Activated CD4-positive, alpha-beta T cell treated with anti-CD3 and anti-CD28 coated beads for 4 hours (primary cell): ENCODE results near the gene SEMA5A.

Source experiments
- DNase-seq, 2 donors: peaks; one replicate each; pipeline ENCODE4 v3.0.0-alpha.2; 2020

Gene SEMA5A

DNA sequence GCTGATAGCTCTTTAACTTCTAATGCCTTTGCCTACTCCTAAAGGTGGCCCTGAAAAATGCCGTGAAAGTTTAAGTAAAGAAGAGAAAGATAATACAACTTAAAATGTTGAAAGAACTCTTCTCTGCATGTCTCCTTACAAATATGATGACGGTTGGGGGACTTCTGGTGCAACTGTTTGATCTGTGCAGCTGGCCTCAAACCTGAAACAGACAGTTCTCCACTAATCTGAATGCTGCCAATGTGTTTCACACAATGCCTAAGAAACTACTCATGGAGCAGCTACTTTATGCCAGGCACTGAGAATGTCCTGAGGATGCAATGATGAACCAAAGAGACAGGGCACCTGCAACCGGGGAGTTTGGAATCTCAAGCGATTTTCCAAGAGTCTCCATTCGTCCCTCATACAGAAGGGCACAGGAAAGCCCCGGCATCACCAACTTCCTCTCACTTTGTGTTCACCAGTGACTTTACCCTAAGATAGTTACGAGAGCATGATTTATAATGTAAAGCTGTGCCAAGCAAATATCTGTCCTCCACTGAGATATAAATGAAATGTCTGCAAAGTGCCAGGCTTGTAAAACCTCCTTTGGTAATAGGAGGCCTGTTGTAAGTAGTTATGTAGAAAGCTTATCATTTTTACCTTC is 455.4 kb downstream of the SEMA5A start:
- no peak for DNase-seq

DNA sequence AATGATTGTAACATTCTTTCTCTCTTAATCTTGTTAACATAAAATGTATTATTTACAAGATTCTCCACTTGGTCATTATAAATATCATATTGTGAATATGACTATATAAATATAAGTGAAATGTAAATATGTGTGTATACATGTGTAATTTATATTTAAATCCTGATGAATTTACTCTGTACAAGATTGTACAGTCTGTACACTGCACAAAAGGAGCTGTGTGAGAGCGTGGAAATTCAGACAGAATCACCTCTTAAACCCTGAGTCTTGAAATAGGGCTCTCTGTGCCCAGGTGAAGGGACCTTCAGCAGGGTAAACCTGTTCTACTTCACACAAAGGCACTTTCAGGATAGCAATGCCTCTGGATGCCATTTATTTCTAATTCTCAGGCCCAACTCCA is 456.0 kb downstream of the SEMA5A start:
- no peak for DNase-seq

DNA sequence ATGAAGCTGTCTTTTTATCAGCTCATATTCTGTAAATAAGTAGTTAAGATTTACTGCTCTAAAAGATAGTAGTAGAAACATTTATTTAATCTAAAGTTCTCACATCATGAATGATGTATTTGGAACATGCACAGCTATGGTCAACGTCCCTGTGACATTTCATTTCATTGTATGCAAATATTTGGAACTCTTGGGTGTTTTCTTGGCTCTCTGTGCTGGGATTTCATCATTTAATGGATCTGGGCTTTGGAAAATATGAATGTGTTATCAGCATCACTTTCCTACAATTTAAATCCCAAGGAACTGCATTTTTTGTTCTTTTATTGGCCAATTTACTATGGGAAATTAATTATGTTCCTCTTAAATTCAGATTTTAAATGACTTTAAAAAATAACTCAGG is 462.9 kb downstream of the SEMA5A start:
- DNase-seq, result no peak

DNA sequence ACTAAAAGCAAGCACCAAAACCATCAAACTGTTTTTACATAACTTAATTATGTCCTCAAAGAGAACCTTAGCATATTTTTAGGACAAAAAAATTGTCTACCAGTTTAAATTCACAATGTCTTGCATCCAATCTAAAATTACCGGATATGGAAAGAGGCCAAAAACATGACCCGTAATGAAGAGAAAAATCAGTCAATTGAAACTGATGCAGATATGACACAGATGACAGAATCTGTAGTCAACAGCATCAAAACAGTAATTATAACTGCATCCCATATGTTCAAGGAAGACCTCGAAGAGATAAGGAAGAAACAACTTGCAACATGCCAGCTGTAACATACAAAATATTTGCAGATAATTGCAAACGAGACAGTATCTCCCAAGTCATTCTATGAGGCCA is 473.2 kb downstream of the SEMA5A start:
- no peak for DNase-seq

DNA sequence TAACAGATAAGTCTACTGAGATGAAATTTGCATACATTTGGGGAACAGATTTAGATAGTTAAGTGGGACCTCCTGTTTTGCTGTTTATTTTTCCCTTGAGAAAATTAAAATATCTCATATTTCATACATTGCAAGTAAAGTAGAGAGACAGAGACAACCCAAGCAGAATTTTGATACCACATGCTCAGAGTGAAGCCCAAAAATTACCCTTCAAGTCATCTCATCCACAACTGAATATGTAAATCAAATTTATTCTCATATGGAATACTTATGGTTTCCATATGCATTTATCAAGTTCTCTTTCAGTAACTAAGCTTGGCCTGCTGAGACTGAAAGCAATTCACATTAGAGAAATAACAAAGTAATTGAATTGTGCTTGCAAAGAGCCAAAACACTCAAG is 474.4 kb downstream of the SEMA5A start:
- no peak for DNase-seq

DNA sequence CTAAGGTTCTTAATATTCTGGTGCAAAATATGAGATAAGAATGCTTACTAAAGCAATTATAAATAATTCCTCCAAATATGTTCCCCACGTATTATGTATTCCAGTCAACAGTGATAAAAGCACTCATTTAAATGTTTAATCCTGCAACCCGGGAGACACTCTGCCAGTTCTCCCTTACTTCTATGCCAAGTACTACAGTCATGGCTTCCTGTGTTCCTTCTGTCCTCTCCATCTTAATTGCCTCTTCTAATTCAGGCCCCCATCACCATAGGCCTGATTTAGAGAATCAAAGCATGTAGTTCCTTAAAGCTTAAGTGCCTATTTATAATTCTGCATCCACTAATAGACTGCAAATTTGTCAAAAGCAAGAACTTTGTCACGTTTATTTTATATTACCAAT is 474.8 kb downstream of the SEMA5A start:
- DNase-seq, result no peak

DNA sequence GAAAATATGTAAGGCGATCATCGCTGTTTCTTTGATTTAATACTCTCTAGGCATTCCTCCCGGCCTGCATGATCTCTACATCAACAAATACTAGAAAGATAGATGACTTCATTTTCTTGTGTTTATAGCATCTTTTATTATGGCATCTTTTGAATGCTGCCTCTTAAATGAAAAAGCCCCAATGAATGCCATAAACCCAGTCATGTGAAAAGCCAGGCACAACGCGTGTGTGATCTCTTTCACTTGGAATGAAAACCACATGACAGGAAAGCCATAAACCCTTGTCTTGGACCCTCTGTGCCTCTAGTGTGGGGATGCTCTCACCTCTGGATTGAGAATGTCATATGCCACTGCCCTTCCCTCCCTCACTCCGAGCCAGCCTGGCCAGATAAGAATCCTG is 476.2 kb downstream of the SEMA5A start:
- no peak for DNase-seq

DNA sequence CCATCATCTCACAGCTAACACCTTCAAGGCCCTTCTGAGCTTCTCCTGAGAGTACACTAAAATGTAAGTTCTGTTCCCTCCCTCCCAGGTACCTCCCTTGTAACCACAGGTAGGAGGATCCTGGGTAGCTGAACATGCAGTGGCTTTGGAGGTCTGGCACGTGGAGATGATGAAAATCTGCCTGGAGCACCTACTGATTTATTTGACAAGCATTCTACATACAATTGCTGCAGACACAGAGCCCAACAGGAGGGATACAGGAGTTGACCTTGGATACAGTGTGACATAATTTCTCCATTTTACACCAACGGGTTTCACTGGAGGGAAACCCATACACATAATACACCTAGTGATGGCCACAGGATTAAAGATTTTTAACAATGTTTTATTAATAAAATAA is 478.7 kb downstream of the SEMA5A start:
- no peak for DNase-seq

DNA sequence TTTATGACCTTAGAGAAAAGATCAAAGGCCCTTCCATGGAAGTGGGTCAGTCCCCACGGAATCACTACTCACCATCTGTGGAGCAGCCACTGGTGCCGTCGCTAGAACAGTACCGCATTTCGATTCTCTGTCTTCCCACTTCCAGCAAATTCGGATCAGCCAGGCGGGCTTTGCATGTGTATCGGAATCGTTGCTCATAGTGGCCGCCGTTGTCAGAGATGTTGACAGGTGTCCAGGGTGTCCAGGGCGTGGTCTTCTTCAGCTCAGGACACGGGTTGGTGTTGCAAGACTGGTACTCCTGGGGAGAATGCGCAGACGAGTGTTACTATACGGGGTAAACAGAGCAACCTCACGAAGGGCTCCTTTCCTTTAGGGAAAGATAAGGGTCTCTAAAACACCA is 479.5 kb downstream of the SEMA5A start:
- DNase-seq, result no peak

DNA sequence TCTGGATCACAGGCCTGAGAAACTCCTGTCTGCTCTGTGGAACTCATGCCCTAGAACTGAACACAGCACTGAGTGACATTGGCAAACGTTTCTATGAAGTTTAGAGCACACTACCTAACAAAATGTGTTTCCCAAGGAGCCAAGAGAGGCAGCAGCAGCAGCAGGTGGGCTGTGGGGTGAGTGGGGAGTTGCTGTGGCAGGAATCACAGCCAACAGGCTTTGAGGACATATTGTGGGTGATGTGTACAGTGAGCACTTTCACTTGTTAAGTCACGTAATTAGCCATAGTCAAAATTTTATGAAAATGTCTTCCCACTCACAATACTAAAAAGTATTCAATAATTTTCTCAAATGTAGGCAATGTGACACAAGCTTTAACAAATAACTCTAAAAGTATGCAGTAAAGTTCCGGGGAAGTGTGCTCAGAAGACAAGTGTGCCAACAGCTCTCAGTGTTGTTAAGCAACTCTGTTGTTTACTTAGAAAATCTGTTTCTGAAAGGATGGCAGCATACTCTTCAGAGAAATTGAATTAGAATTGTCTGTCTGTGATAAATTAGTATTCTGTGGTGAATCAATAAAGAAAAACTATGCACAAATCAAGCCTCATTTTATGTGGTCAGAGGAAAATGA is 482.1 kb downstream of the SEMA5A start:
- DNase-seq, result no peak

DNA sequence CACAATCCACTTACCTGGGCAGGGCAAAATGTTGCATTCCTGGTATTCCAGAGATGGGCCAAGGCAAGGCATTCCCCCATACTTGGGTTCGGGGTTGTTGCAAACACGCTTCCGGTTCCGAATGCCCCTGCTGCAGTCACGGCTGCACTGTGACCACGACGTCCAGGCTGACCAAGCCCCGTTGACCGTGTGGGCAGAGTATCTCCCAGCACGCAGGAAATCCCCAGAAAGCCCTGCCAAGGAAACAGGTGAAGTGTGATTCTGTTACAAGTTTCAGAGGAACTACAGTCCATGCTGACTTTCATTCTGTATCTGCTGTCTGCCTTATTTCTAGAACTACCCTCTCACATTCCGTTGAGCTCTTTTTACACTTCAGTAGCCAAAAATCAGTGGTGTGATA is 483.0 kb downstream of the SEMA5A start:
- no peak for DNase-seq

DNA sequence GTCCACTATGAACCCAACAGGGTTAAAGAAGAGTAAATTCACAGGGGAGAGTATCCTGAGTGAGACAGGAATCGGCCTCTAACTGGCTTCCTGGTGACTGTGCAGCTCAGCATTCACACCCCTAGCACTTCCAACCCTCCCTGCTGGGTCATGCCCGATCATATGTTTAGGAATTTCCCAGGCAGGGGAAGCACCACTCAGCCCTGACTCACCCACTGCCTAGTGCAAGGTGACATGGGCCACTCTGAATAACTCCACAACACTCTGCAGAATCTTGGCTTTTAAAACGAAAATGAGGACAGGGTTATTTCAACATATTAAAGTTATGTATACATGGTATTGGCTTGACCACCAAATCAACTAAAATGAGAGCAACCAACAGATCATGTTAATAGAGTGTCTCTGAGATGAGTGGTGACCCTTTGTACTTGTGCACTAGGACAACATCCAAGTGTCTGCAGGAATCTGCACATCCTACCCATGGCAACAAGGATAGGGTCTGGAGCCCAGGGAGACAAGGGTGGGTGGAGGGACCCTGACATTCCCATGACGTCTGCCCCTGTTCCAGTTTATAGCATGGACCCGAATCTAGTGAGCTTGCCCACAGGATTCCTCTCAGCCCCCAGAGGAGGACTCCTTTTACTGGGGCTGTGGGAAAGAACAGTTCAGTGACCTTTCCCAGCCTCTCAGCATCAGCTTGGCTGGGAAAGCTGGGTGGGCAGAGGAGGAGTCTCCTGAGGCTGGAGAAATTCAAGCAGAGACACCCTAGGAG is 485.8 kb downstream of the SEMA5A start:
- DNase-seq, result no peak

DNA sequence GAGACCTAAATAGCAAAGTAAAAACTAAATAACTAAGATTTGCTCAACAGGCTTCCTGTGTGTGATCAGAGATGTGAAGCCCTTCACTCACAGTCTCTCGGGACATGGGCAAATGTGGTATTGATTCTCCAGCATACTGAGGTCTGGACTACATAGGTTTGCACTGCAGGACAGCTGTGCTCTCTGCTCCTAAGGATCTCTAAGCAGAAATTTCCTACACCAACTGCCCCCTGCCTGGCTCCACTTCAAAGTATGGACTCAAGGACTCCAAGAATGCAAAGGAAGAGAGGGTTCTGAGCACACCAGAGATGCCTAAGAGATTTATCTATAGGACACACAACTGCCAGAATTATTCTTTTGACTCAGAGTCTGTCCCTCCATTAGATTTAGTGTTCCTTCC is 487.2 kb downstream of the SEMA5A start:
- DNase-seq, result no peak

DNA sequence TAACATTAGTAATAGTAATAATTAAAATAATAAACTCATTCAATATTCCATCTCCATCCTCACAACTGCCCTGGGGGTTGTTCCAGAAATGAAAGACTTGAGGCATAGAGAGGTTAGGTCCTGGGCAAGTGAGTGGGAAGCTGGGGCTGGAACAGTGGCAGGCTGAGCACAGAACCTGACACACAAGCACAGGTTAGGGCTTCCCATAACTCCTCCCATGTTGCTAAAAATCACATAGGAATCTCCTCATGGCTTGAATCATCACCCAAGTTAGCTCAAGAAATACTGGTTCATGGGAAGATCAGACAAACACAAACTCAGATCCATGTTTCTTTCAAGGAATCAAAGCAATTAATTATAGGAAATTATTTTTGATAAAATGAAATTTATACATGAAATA is 487.7 kb downstream of the SEMA5A start:
- no peak for DNase-seq

DNA sequence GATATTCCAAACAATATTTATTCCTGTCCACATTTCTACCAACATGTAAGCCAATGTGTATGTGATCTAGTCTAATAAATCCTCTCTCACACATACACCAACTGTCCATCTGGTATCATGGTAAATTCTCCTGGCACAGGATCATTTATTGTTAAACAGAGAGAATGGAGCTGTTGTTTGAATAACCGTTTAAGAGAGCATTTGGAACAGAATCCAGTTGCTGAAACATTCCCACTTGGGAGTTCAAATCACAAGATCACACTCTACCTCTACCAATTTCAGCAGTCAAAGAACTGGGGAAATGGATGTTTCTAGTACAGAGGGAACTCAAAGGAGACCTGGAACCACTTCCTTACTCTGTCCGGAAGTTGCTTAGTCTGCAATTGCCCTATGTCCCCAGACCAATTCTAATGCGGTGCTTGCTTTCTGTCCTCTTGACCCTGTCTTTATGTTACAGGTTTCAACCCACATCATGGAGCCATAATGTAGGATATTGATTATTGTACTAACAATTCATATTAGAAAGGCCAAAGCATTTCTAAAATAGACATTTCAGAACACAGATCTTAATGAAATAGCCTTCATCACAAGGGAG is 488.4 kb downstream of the SEMA5A start:
- no peak for DNase-seq

DNA sequence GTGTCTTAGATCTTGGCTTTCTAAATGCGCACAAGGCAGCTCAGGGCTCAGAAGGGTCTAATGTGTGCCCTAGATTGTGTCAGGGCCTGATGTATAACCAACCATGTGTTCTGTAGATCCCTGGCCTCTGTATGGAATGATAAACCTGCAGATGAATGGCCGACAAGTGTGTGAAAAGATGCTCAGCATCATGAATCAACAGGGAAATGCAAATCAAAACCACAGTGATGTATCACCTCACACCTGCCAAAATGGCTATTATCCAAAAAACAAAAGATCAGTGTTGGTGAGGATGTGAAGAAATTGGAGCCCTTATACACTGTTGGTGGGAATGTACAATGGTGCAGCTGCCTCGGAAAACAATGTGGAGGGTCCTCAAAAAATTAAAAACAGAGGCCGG is 489.8 kb downstream of the SEMA5A start:
- no peak for DNase-seq

DNA sequence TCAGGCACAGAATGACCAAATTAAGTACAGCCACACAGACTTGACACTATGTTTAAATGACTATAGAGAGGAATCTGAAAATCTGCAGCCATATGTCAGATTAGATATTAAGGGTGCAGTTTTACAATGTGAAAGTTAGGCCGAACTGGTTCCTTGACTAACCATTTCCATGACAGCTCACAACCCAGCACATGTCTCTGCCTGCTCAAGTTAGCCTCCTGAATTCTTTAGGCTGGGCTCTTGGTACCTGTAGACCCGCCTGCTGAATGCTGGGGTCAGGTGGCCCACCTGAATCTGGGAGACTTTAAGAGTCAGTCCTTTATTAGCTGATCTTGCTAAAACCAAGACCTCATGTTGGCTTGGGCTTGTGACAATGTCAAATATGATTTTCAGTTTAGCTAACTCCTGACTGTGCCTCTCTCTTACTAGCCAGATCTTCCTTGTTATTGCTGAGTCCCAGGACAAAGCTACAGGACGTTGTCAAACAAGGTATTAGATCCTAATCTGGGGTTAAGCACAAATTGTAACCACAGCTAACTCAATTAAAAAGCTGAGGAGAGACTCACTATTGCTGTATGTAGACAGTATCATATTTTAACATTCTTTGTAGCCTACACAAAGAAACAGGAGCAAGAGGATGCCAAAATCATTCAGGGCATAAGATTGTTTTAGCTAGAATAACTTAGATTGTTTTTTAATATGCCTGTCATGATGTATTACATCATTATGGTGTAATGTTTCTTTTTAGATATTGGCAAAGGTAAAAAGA is 490.9 kb downstream of the SEMA5A start:
- no peak for DNase-seq

DNA sequence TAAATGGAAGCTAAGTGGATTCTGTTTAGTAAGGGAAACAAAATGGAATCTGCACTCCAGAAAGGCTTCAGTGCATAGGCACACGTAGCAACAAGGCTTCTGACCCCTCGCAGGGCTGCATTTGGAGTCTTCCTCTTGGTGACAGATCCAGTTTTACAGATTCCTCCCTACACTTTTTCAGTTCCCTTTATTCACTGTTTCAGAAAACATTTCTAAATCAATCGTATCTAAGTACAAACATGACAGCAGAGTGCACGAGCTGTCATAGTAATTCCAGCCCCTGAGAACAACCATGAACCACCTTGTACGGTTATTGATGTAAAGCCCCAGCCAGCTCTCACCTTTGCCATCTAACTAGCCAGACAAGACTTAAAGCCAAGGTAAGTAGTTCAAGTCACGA is 491.6 kb downstream of the SEMA5A start:
- no peak for DNase-seq

DNA sequence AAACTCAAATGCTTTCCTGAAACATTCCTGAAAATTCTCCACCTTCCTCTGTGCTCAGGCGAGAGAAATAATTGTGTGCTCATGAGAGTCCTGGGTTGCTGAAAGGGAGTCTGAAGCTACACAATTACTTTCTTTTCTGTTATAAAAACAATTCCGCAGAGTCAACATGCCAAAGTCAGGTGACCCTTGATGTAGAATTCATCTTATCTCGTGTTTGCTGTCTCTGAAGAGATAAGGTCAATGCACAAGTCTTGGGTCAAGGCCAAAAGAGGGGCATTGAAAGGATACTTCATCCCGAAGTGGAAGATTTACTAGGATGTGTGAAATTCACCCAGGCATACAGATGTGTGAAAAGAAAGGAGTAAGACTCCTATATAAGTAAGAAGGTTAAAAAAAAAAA is 493.5 kb downstream of the SEMA5A start:
- no peak for DNase-seq

DNA sequence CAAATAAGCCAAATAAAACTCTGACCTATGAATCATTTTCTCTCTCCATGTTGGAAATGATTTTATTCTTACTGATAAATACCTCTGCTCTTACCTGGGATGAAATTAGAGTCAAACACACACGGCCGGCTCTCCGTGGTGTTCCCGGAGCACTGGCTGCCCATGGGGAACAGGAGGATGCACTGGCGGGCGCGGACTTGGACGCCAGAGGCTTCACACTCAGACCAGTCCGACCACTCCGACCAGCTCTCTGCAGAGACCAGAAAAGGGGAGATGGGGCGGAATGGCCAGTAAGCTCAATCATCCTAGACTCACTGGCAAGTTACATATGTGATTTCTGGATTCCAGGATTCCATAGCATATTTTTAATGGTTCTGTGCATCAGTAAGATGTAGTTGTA is 494.1 kb downstream of the SEMA5A start:
- DNase-seq, result no peak

DNA sequence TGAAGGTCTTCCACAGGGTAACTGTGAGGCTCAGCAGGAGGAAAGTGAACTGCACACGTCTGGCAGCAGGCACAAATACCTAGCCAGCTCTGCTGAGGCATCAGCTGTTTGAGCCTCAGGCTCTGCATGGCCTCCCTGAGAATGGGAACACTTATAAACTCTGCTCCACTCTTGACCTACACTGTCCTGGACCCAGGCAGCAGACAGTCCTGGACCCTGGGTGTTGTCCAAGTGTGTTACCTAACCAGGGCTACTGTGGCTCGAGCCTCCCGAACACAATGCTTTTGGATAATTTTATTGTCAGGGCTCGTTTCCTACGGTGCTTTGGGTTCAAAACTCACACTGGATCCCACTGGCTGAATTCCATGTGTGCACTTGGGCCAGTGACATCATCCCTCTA is 497.9 kb downstream of the SEMA5A start:
- no peak for DNase-seq

DNA sequence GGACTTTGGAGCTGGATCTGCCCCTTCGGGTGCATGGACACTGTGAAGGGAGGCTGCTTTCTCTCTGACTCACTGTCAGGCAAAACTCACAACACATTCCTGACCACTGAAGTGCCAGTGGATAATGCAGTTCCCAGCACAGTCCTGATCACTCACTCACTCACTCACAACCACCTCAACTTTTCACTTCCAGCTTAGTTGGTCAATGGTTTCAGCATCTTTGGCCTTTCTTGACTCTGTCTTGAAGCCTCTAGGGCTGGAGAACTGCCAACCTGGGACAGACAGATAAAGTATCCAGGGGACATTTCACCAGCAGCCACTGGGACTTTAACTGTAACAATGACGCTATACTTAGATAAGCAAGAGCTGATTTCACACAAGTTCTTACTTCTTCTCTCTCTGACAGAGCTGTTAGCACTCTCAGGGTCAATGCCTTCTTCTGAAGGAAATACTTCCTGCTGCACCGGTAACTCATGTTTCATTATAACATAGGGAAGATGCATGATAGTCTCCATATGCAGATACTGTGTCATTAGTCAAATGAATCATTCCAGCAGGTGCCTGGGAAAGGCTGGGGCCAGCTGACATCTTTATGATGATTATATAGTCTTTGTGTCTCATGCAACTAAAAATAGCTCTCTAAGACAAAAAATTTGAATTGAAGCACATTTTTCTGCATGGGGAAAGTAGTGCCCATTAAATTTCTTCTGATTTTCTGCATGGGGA is 499.0 kb downstream of the SEMA5A start:
- DNase-seq, result no peak

DNA sequence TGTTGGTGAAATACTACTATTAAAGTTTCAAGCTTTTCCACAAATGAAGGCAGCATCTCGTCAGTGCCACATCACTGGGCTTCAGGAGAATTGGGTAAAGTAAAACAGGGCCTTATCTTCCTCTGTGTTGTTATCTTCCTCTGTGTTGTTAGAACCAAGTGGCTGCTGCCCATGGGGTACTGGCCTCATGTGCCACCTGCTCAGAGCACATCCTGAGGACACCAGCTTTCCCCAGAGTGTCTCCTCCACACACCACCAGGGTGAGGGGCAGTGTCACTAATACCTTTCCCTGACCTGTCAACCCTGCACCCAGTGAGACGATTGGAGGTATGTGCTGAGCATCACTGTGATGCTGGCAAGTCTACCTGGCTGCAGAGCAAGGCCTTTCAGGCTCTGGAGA is 499.9 kb downstream of the SEMA5A start:
- DNase-seq, result no peak
